Measurements from ENCODE around the gene HDAC9.

DNA sequence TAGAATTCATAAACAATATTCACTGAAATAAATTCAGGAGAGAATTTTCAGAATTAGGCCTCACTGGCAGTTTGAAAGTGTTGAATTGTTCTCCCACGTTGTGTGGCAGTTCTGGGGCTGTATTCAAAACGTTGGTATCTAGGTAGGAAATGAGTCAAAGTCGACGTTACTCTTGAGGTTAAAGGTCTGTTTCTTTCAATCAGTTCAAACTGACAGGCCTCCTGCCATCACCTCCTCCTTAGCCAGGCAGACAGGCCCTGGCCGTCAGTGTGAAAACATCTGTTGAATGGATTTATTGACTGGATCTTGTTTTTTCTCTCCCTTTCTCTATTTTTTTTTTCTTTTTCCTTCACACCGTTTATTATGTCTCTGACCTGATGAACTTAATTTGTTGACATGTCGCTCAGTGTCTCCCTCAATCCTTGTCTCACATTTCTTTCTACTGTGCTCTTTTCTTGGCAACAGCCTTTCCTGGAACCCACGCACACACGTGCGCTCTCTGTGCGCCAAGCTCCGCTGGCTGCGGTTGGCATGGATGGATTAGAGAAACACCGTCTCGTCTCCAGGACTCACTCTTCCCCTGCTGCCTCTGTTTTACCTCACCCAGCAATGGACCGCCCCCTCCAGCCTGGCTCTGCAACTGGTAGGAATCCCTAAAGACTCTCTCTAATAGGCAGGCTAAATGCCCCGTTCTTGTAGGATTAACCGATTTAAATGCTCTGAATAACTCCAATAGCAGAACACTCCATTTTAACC lies 231.7 kb downstream of the HDAC9 start:
- TF ChIP-seq TAF1 (IDR thresholded peaks at IDR 0.05; ENCODE audit: borderline replicate concordance, low read depth, low read length) (no peak), POLR2AphosphoS5 (IDR thresholded peaks at IDR 0.05; ENCODE audit: low read depth, low read length) (no peak)

All from GM12892 (cell line).